NCI-H345 treated with DMSO at 0.1 percent for 48 hours (cell line): ENCODE measurements around the gene POLR2E.

Experiments used
- DNase-seq: peaks from one replicate; lab custom pipeline; 2025; ENCODE audit not compliant: unreplicated experiment; lab: John Stamatoyannopoulos, UW

The POLR2E gene

GRCh38 chr19:1098177-1099051, 3.2 kb upstream of the POLR2E start:
- no peak for DNase-seq

GRCh38 chr19:1097810-1098176, 2.6 kb upstream of the POLR2E start:
- no peak for DNase-seq

GRCh38 chr19:1094655-1094977, 559 bp downstream of the POLR2E start:
- no peak for DNase-seq

GRCh38 chr19:1093811-1094553, 1.2 kb downstream of the POLR2E start:
- no peak for DNase-seq

GRCh38 chr19:1093330-1093729, 1.8 kb downstream of the POLR2E start:
- DNase-seq, result no peak

DNA sequence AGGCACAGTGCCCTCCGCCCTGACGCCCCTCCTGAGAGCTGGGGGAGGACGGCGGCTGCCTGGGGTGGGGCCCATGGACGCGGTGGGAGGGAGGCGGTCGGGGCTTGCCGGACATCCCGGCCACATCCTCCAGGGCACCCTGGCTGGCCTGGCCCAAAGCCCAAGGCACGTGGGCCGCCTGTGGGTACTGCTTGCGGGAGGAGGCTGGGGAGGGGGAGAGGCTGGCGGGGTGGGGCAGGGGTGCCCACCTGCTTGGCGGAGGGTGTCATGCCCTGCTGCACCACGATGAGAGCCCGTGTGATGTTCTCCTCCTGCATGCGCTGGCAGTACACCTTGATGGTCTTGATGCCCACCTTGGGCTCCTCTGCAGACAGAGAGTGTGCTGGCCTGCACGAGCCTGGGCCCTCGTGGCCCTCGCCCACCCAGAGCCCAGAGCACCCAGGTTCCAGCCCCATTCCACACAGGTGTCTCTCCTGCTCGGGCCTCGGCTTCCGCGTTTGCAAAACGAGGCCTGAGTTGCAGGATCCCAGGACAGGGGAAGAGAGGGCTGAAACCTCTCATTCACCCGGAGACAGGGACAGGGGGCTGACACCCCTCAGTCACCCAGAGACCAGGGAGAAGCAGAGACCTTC, 3.5 kb downstream of the POLR2E start:
- no peak for DNase-seq

- no peak for DNase-seq
These were observed 4.2 kb downstream of the POLR2E start for GRCh38 chr19:1090731-1091543.

GRCh38 chr19:1089891-1090290, 5.3 kb downstream of the POLR2E start:
- no peak for DNase-seq

DNA sequence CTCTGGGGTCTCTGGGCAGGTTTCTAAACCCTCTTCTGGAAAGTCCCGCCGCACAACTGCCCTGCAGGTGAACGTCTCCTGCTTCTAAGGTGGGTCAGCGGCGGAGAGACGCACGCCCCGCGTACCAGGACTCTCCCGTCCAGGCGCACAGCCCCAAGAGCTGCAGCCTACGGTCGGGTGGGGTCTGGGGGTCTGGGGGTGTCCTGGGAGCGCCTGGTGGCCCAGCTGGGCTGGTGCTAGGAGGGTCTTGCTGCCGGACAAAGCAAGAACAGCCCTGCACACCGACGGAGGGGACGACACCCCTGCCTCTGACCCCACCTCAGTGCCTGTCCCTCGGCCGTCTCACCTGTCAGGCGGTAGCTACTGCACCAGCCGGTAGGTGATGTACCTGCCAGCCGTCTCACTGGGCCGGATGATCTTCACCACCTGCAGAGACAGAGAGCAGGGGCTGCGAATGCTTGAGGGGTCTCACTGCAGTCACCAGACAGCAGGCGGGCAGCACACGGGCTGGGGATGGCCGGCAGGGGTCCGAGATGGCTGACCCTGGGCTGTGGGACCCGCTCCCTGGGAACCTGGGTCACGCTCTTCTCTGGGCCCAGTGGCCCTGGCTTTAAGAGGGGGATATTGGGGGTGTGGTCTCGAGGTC, 5.9 kb downstream of the POLR2E start:
- DNase-seq, result no peak

DNA sequence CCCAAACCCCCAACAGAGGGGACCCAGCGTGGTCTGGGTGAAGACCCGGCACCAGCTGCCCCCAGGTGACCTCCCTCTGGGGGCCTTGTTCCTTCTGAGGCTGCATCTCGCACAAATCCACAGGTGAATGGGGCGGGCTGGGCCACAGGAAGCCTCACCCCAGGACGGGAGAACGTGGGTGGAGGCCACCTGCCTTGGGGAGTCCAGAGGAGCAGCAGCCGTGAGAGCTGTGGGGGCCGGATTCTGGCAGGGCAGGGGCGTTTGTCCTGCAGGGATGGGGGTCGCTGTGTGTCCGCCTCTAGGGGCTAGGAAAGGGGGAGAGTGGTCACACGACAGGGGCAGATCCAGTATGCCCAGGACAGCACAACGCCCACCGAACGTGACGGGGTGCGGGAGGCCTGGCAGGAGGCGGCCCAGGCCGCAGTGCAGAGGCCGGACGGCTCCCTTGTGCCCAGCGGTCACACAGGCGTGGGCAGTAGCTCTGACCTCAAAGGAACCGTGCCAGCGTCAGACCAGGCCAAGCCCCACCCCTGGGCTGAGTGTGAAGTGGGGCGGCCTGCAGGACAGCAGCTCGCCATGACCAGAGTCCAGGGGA, 6.7 kb downstream of the POLR2E start:
- DNase-seq, result no peak

DNA sequence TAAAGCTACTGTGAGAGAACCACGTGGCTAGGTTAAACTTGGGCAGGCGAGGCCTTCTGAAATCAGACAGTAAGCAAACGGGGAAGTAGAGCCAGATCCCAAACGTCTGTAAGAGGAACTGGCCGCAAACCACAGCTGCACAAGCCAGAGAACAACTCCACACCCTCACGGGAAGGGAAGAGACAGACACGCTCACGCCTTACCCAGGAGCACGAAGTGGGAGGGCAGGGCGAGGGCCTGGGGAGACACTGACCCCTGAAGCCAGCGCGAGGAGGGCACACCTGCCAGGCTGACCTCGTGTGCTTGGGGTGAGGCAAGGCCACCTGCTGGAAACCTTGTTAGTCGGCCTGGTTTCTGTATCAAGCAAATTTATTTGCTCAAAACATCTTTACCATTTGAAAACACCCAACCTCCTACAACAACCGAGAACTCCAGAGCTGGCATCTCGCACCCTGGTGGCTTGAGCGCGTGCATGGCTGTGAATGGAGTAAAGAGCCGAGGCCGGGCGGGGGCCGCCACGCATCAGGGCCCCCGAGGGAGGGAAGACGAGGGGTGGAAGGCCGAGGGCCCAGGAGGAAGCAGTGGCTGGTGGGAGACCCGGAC, 7.3 kb downstream of the POLR2E start:
- DNase-seq, result no peak

GRCh38 chr19:1086613-1087012, 8.6 kb downstream of the POLR2E start:
- DNase-seq, result no peak

DNA sequence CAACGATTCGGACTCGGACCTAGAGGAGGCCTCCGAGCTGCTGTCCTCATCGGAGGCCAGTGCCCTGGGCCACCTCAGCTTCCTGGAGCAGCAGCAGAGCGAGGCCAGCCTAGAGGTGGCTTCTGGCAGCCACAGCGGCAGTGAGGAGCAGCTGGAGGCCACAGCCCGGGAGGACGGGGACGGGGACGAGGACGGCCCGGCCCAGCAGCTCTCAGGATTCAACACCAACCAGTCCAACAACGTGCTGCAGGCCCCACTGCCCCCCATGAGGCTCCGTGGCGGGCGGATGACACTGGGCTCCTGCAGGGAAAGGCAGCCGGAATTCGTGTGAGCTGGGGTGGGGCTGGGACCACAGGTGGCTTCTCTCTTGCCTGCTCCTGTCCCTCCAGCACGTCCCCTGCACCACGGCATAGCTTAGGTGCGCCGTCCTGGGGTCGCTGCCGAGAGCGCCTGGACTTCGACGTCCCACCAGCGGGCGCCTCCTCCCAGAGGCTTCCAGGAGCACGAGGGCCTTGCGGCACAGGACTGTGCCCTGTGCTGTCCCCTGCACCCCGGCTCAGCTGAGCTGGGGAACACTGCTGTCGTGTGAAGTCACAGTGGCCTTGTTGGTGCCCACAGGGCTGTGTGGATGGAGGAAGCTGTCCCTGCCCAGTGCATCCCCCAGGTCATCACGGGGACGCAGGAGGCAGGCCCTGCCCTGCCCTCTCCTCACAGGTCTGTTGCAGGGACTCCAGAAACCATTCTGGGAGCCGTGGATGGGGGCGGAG, 9.3 kb downstream of the POLR2E start:
- DNase-seq, result no peak

DNA sequence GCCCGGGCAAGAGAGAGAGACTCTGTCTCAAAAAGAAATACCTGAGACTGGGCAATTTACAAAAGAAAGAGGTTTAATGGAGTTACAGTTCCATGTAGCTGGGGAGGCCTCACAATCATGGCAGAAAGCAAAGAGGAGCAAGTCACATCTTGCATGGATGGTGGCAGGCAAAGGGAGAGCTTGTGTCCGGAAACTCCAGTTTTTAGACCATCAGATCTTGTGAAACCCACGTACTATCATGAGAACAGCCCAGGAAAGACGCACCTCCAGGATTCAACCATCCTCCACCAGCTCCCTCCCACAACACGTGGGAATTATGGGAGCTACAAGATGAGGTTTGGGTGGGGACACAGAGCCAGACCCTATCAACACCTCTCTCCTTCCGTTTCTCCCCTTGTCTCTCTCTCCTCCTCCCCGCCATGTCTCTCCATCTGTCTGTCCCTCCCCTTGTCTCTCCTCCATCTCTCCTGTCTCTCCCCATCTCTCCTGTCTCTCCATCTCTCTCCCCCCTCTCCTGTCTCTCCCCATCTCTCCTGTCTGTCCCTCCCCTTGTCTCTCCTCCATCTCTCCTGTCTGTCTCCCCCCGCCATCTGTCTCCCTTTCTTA, 10.0 kb downstream of the POLR2E start:
- DNase-seq, result no peak

DNA sequence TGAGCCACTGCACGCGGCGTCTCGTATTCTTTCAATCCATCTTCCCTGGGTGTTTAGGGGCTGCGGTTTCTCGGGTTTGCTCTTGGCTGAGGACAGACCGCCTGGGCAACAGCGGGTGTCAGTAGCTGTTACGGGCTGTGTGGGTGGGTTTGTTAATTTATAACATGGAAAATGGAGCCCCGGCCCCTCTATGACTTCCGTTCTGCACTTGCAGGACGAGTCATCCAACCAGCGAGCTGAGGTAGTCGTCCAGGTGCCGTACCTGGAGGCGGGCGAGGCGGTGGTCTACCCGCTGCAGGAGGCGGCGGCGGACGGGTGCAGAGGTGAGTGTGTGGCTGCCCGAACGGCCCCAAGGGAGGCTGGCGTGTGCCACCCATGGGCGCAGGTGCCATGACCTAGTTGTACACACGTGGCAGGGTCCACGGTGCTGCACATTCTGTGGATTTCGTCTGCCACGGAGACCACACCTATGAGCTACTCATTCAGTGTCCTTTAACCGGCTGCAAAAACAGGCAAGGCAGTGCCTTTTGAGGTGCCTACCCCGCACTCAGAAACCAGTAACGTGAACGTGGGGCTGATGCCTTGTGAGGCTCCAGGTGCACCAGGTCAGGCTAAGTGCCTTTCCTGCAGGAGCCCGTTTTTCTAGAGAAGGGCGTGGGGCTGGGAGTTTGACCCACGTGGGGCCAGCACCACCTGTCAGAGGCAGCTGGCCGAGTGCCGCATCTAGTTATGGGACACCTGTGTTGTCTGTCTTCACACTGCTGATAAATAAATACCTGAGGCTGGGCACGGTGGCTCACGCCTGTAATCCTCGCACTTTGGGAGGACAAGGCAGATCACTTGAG, 10.9 kb downstream of the POLR2E start:
- DNase-seq, result no peak

- DNase-seq, result no peak
These were observed 12.0 kb downstream of the POLR2E start for GRCh38 chr19:1082928-1083816.
